ENCODE results near the gene AP1M1. TPM values are rescaled to one million over a fixed set of nuclear protein-coding genes. Genes with fewer than 3 reads are reported as not detected.
A peak's percentile ranks its signal among the peaks of the same experiment; 100 is the strongest.
"Not testable (repeated sequence)": the region's sequence is repeated elsewhere in the genome, so short reads cannot be mapped to it uniquely, and the experiment has no call there.

The AP1M1 gene
- total and polyA plus RNA-seq, 2 donors = 30.6 to 72.9 TPM

- Histone ChIP-seq H3K4me3 (ENCODE audit: low read depth, low read length) (no peak overlapping the region), H3K4me1 (ENCODE audit: insufficient read depth) (peaks cover under 1% of the 10 kb centered on the region), H3K27ac (ENCODE audit: low read depth) (peak overlapping the region; percentile 85), H3K36me3 (ENCODE audit: insufficient read depth) (no peaks in the 10 kb centered on the region)
- no peak for DNase-seq (ENCODE audit: extremely low spot score)
- 83% methylated on average over 9 of the region's 9 CpGs for whole genome bisulfite sequencing
Observed at GRCh38 chr19:16284505-16284904, 86.8 kb downstream of the AP1M1 start.

- 82% methylated on average over 3 of the region's 3 CpGs for WGBS
- H3K36me3 ChIP-seq (ENCODE audit: insufficient read depth); H3K4me1 ChIP-seq (ENCODE audit: insufficient read depth); H3K27ac ChIP-seq (ENCODE audit: low read depth); H3K4me3 ChIP-seq (ENCODE audit: low read depth, low read length); DNase-seq (ENCODE audit: extremely low spot score): not testable (repeated sequence)
Observed at GRCh38 chr19:16285079-16285478, 87.4 kb downstream of the AP1M1 start.

GRCh38 chr19:16285769-16286498 lies 88.2 kb downstream of the AP1M1 start:
- Histone ChIP-seq H3K36me3 (ENCODE audit: insufficient read depth) (no peaks in the 10 kb centered on the region), H3K4me1 (ENCODE audit: insufficient read depth) (no peaks in the 10 kb centered on the region), H3K27ac (ENCODE audit: low read depth) (peak overlapping the region; percentile 46), H3K4me3 (ENCODE audit: low read depth, low read length) (no peak overlapping the region)
- no peak for DNase-seq (ENCODE audit: extremely low spot score)
- WGBS = 31% methylated on average over 22 of the region's 22 CpGs

- Histone ChIP-seq H3K4me3 (ENCODE audit: low read depth, low read length) (no peak overlapping the region), H3K36me3 (ENCODE audit: insufficient read depth) (no peaks in the 10 kb centered on the region), H3K4me1 (ENCODE audit: insufficient read depth) (no peaks in the 10 kb centered on the region), H3K27ac (ENCODE audit: low read depth) (no peak overlapping the region)
- 60% methylated on average over 9 of the region's 9 CpGs for WGBS
- no peak for DNase-seq (ENCODE audit: extremely low spot score)
Observed at GRCh38 chr19:16288544-16288943, 90.8 kb downstream of the AP1M1 start.

GRCh38 chr19:16289594-16289993 lies 91.9 kb downstream of the AP1M1 start:
- Histone ChIP-seq H3K4me3 (ENCODE audit: low read depth, low read length) (no peak overlapping the region), H3K27ac (ENCODE audit: low read depth) (no peak overlapping the region), H3K4me1 (ENCODE audit: insufficient read depth) (no peaks in the 10 kb centered on the region), H3K36me3 (ENCODE audit: insufficient read depth) (no peaks in the 10 kb centered on the region)
- WGBS = 80% methylated on average over 7 of the region's 7 CpGs
- no peak for DNase-seq (ENCODE audit: extremely low spot score)

GRCh38 chr19:16290692-16291091 lies 93.0 kb downstream of the AP1M1 start:
- no peaks in the 10 kb centered on the region for H3K36me3 ChIP-seq (ENCODE audit: insufficient read depth)
- no peaks in the 10 kb centered on the region for H3K4me1 ChIP-seq (ENCODE audit: insufficient read depth)
- WGBS = 80% methylated on average over 10 of the region's 10 CpGs
- no peak for DNase-seq (ENCODE audit: extremely low spot score)
- no peak overlapping the region for H3K4me3 ChIP-seq (ENCODE audit: low read depth, low read length)
- H3K27ac ChIP-seq (ENCODE audit: low read depth) = no peak overlapping the region

- H3K36me3 ChIP-seq (ENCODE audit: insufficient read depth) = no peaks in the 10 kb centered on the region
- H3K4me3 ChIP-seq (ENCODE audit: low read depth, low read length) = no peak overlapping the region
- peak; percentile 93 for DNase-seq (ENCODE audit: extremely low spot score)
- peak overlapping the region; percentile 86 for H3K27ac ChIP-seq (ENCODE audit: low read depth)
- WGBS = 11% methylated on average over 27 of the region's 27 CpGs
- H3K4me1 ChIP-seq (ENCODE audit: insufficient read depth) = no peaks in the 10 kb centered on the region
Observed at GRCh38 chr19:16293118-16294091, 95.7 kb downstream of the AP1M1 start.

GRCh38 chr19:16295057-16295456 lies 97.3 kb downstream of the AP1M1 start:
- Histone ChIP-seq H3K4me1 (ENCODE audit: insufficient read depth) (no peaks in the 10 kb centered on the region), H3K27ac (ENCODE audit: low read depth) (no peak overlapping the region), H3K4me3 (ENCODE audit: low read depth, low read length) (no peak overlapping the region), H3K36me3 (ENCODE audit: insufficient read depth) (no peaks in the 10 kb centered on the region)
- WGBS = 59% methylated on average over 12 of the region's 12 CpGs
- no peak for DNase-seq (ENCODE audit: extremely low spot score)

Small RNA genes within 50 kb of the gene (small RNA-seq; reads per million reads assigned to genes)
- gene RF00017 = not detected

Other genes starting within 250 kb of the AP1M1 start
- gene OR10H4, start 248.9 kb upstream of the AP1M1 start, total RNA-seq = not detected
- not detected for gene OR10H4, start 248.9 kb upstream of the AP1M1 start, polyA plus RNA-seq
- gene TPM4, start 121.4 kb upstream of the AP1M1 start, total RNA-seq = 438 TPM
- 424 TPM for gene TPM4, start 121.4 kb upstream of the AP1M1 start, polyA plus RNA-seq
- gene RAB8A, start 86.0 kb upstream of the AP1M1 start, total RNA-seq = 69.5 TPM
- 43.6 TPM for gene RAB8A, start 86.0 kb upstream of the AP1M1 start, polyA plus RNA-seq
- gene HSH2D, start 54.2 kb upstream of the AP1M1 start, total RNA-seq = 2.4 TPM
- 1.9 TPM for gene HSH2D, start 54.2 kb upstream of the AP1M1 start, polyA plus RNA-seq
- not detected for gene CIB3, start 24.4 kb upstream of the AP1M1 start, total RNA-seq
- not detected for gene CIB3, start 24.4 kb upstream of the AP1M1 start, polyA plus RNA-seq
- 75.8 TPM for gene FAM32A, start 12.5 kb upstream of the AP1M1 start, total RNA-seq
- gene FAM32A, start 12.5 kb upstream of the AP1M1 start, polyA plus RNA-seq = 94.5 TPM
- gene KLF2, start 126.9 kb downstream of the AP1M1 start, total RNA-seq = 14.2 TPM
- gene KLF2, start 126.9 kb downstream of the AP1M1 start, polyA plus RNA-seq = 155 TPM

All from urinary bladder (tissue), 4 donors.